ENCODE measurements around the gene TRIM17.

DNA sequence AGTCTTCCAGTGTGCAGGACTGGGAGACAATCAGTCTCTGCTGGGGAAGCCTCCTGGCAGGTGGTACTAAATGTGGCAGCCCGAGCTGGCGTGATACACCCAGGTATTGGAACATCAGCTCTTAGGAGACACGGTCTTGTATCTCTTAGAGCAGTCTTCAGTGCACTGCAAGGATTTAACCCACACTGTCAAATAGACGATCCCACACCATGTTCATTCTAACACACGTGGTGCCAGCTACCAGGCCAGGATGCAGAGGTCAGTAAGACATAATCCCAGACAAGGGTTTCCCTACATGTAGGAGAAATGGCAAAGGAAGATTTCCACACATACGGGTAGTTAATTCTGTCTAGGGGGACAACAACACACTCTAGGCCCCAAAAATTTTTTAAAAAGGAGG is 18.7 kb downstream of the TRIM17 start:
- TF ChIP-seq, protein P1, sequence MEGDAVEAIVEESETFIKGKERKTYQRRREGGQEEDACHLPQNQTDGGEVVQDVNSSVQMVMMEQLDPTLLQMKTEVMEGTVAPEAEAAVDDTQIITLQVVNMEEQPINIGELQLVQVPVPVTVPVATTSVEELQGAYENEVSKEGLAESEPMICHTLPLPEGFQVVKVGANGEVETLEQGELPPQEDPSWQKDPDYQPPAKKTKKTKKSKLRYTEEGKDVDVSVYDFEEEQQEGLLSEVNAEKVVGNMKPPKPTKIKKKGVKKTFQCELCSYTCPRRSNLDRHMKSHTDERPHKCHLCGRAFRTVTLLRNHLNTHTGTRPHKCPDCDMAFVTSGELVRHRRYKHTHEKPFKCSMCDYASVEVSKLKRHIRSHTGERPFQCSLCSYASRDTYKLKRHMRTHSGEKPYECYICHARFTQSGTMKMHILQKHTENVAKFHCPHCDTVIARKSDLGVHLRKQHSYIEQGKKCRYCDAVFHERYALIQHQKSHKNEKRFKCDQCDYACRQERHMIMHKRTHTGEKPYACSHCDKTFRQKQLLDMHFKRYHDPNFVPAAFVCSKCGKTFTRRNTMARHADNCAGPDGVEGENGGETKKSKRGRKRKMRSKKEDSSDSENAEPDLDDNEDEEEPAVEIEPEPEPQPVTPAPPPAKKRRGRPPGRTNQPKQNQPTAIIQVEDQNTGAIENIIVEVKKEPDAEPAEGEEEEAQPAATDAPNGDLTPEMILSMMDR (IDR thresholded peaks at IDR 0.05; ENCODE audit: control extremely low read depth in 1 of 3, insufficient read depth in 1 of 3, low read depth in 1 of 3, low read length in 3 of 3) = no peak
- TF ChIP-seq EZH2 (IDR thresholded peaks at IDR 0.05; ENCODE audit: low read depth, low read length, severe bottlenecking) = no peak
- TF ChIP-seq POLR2AphosphoS5 (IDR thresholded peaks at IDR 0.05; ENCODE audit: low read depth, low read length) = no peak
- TF ChIP-seq MAFK (IDR thresholded peaks at IDR 0.05; ENCODE audit: low read depth, low read length) = no peak
